Astrocyte (in vitro differentiated cells and primary cell): ENCODE measurements around the gene GSTA1. TPM values are rescaled to one million over a fixed set of nuclear protein-coding genes. Genes with fewer than 3 reads are reported as not detected.
"Not testable (repeated sequence)": the region's sequence is repeated elsewhere in the genome, so short reads cannot be mapped to it uniquely, and the experiment has no call there.

Experiments used
- DNase-seq: peaks from one replicate; pipeline ENCODE4 v3.0.0-alpha.2; 2010; ENCODE audit warnings: low read depth
- FAIRE-seq: peaks from 2 replicates; lab custom pipeline; 2011; peaks lifted over from hg19 to GRCh38; lab: Jason Lieb, UNC
- H2AFZ ChIP-seq: 2 replicates; pipeline ENCODE4 v1.6.0; 2012; ENCODE audit warnings: low read depth, low read length, inconsistent platforms
- H3K27ac ChIP-seq: 2 replicates; pipeline ENCODE4 v1.5.1; 2011; ENCODE audit warnings: low read depth, low read length, inconsistent platforms
- H3K27me3 ChIP-seq: 2 replicates; pipeline ENCODE4 v1.6.0; 2011; ENCODE audit warnings: low read length, inconsistent platforms; ENCODE audit not compliant: insufficient read depth
- H3K36me3 ChIP-seq: 2 replicates; pipeline ENCODE4 v1.5.1; 2011; ENCODE audit warnings: low read length, inconsistent platforms; ENCODE audit not compliant: insufficient read depth
- H3K4me1 ChIP-seq: 2 replicates; pipeline ENCODE4 v1.5.1; 2011; ENCODE audit warnings: low read length, inconsistent platforms; ENCODE audit not compliant: insufficient read depth
- H3K4me2 ChIP-seq: 2 replicates; pipeline ENCODE4 v1.6.0; 2012; ENCODE audit warnings: low read length, inconsistent platforms
- H3K4me3 ChIP-seq: 2 replicates; pipeline ENCODE4 v1.5.1; 2011; ENCODE audit warnings: low read depth, mild to moderate bottlenecking, low read length, inconsistent platforms; ENCODE audit not compliant: insufficient read depth
- H3K79me2 ChIP-seq: 2 replicates; pipeline ENCODE4 v1.6.0; 2012; ENCODE audit warnings: mild to moderate bottlenecking, low read length, inconsistent platforms; ENCODE audit not compliant: insufficient read depth
- H3K9ac ChIP-seq: 2 replicates; pipeline ENCODE4 v1.6.0; 2012; ENCODE audit warnings: mild to moderate bottlenecking, low read length, inconsistent platforms
- H3K9me3 ChIP-seq: 2 replicates; pipeline ENCODE4 v1.5.1; 2012; ENCODE audit warnings: low read depth, mild to moderate bottlenecking, low read length, inconsistent platforms; ENCODE audit not compliant: insufficient read depth
- H4K20me1 ChIP-seq: 2 replicates; pipeline ENCODE4 v1.6.0; 2012; ENCODE audit warnings: low read length, inconsistent platforms; ENCODE audit not compliant: insufficient read depth
- H3K27ac Mint-ChIP-seq: one replicate; pipeline ENCODE4 v1.8.0; 2021; ENCODE audit warnings: mild to moderate bottlenecking, mixed read lengths; ENCODE audit not compliant: unreplicated experiment
- H3K27me3 Mint-ChIP-seq: one replicate; pipeline ENCODE4 v1.8.0; 2021; ENCODE audit warnings: low read depth, mixed read lengths; ENCODE audit not compliant: unreplicated experiment
- H3K36me3 Mint-ChIP-seq: one replicate; pipeline ENCODE4 v1.8.0; 2021; ENCODE audit warnings: low read depth, mixed read lengths; ENCODE audit not compliant: unreplicated experiment
- H3K4me1 Mint-ChIP-seq: one replicate; pipeline ENCODE4 v1.8.0; 2021; ENCODE audit warnings: low read depth, mixed read lengths; ENCODE audit not compliant: unreplicated experiment
- H3K4me3 Mint-ChIP-seq: one replicate; pipeline ENCODE4 v1.8.0; 2021; ENCODE audit warnings: mild to moderate bottlenecking, moderate library complexity, mixed read lengths; ENCODE audit not compliant: unreplicated experiment
- H3K9me3 Mint-ChIP-seq: one replicate; pipeline ENCODE4 v1.8.0; 2021; ENCODE audit warnings: mild to moderate bottlenecking, mixed read lengths; ENCODE audit not compliant: unreplicated experiment
- EZH2 ChIP-seq: IDR thresholded peaks from 2 replicates; pipeline ENCODE4 v1.6.1; 2012; ENCODE audit warnings: mild to moderate bottlenecking, low read length, inconsistent platforms; ENCODE audit not compliant: insufficient read depth
- total RNA-seq: library from RNA; stranded (reverse); gene quantifications from 2 replicates; pipeline ENCODE4 v1.2.1, GENCODE V29; 2021
- TF ChIP-seq, protein P1 (sequence below): IDR thresholded peaks from 2 replicates; pipeline ENCODE4 v1.5.1; 2011; ENCODE audit warnings: low read depth, mild to moderate bottlenecking, inconsistent platforms, low read length, moderate library complexity; ENCODE audit not compliant: insufficient read depth

Gene GSTA1
- total RNA-seq, 1 donor from 2014 or later: 0.39 TPM

DNA sequence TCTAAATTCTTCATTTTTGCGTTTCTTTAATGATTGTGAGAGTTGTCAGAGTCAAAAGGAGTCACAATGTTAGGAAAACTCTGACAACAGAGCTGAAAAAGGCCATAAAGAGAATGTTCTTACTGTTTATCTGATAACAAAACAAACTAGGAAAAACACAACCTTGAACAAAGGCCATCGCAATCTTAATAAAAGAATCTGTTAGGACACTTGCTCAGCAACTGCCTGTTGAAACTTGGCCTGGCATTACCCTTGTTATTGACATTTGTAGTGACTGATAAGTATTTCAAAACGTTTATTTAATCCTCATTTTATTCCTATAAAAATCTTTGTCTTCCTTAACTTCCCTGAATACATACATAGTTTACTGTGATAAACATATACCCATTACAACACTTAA is 15.7 kb downstream of the GSTA1 start:
- DNase-seq: no peak
- Histone ChIP-seq H3K4me1 (no peaks in the 10 kb centered on the region), H3K36me3 (no peaks in the 10 kb centered on the region), H3K9ac (no peak overlapping the region), H2AFZ (no peak overlapping the region), H3K27me3 (no peaks in the 10 kb centered on the region), H3K9me3 (no peaks in the 10 kb centered on the region), H3K4me2 (no peak overlapping the region), H3K79me2 (no peaks in the 10 kb centered on the region), H3K4me3 (no peak overlapping the region), H3K27ac (no peak overlapping the region), H4K20me1 (no peaks in the 10 kb centered on the region)
- no peak for FAIRE-seq
- H3K4me3 Mint-ChIP-seq: no peak overlapping the region
- no peaks in the 10 kb centered on the region for H3K27me3 Mint-ChIP-seq
- H3K4me1 Mint-ChIP-seq: peaks cover 26% of the 10 kb centered on the region
- peaks cover 3% of the 10 kb centered on the region for H3K36me3 Mint-ChIP-seq
- H3K9me3 Mint-ChIP-seq: peaks cover 15% of the 10 kb centered on the region
- H3K27ac Mint-ChIP-seq: peak overlapping the region; percentile 84
- no peak for TF ChIP-seq EZH2
- TF ChIP-seq, protein P1, sequence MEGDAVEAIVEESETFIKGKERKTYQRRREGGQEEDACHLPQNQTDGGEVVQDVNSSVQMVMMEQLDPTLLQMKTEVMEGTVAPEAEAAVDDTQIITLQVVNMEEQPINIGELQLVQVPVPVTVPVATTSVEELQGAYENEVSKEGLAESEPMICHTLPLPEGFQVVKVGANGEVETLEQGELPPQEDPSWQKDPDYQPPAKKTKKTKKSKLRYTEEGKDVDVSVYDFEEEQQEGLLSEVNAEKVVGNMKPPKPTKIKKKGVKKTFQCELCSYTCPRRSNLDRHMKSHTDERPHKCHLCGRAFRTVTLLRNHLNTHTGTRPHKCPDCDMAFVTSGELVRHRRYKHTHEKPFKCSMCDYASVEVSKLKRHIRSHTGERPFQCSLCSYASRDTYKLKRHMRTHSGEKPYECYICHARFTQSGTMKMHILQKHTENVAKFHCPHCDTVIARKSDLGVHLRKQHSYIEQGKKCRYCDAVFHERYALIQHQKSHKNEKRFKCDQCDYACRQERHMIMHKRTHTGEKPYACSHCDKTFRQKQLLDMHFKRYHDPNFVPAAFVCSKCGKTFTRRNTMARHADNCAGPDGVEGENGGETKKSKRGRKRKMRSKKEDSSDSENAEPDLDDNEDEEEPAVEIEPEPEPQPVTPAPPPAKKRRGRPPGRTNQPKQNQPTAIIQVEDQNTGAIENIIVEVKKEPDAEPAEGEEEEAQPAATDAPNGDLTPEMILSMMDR: no peak

DNA sequence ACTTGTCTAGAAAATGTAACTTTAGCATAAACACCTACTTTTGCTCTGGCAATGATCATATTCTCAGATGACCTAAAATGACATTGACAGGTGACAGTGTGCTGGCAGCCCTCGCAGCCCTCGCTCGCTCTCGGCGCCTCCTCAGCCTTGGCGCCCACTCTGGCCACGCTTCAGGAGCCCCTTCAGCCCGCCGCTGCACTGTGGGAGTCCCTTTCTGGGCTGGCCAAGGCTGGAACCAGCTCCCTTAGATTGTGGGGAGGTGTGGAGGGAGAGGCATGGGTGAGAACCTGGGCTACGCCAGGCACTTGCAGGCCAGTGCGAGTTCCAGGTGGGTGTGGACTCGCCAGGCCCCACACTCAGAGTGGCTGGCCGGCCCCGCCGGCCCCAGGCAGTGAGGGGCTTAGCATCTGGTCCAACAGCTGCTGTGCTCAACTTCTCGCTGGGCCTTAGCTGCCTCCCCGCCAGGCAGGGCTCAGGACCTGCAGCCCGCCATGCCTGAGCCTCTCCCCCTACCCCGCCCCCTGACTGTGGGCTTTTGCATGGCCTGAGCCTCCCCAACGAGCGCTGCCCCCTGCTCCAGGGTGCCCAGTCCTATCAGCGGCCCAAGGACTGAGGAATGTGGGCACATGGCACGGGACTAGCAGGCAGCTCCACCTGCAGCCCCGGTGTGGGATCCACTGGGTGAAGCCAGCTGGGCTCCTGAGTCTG is 17.2 kb downstream of the GSTA1 start:
- Histone ChIP-seq H2AFZ (no peak overlapping the region), H3K36me3 (no peaks in the 10 kb centered on the region), H3K27ac (no peak overlapping the region), H3K9ac (no peak overlapping the region), H3K27me3 (no peaks in the 10 kb centered on the region), H3K4me2 (no peak overlapping the region), H3K4me3 (no peak overlapping the region), H4K20me1 (no peaks in the 10 kb centered on the region), H3K9me3 (no peaks in the 10 kb centered on the region), H3K4me1 (no peaks in the 10 kb centered on the region), H3K79me2 (no peaks in the 10 kb centered on the region)
- no peaks in the 10 kb centered on the region for H3K27me3 Mint-ChIP-seq
- H3K27ac Mint-ChIP-seq: no peak overlapping the region
- TF ChIP-seq, protein P1: no peak
- TF ChIP-seq EZH2: no peak
- H3K4me3 Mint-ChIP-seq: no peak overlapping the region
- FAIRE-seq: no peak
- peaks cover 5% of the 10 kb centered on the region for H3K9me3 Mint-ChIP-seq
- H3K4me1 Mint-ChIP-seq: peaks cover 26% of the 10 kb centered on the region
- peaks cover 3% of the 10 kb centered on the region for H3K36me3 Mint-ChIP-seq
- no peak for DNase-seq

DNA sequence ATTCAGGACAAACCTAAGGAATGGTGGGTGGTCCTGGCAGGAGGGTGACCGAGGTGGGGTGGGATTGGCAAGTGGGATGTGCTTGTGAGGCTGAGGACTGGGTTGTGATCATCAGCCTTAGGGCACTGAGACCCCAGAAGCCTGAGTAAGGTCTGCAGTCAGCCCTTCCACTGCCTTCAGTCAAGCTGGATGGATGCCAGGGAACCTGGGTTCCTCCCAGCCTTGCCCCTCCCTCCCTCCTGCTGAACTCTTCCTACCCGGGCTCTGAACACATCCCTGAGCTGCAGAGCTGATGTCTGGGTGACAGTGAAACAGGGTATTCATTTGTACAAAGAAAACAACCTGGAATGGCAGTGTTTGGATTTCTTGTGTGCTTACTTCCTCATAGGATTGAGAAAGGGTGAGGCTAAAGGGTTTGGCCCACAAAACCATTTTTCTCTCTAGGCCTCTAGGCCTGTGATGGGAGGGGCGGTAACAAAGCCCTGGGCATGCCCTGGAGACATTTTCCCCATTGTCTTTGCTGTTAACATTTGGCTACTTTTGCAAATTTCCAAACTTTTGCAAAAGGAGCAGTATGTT is 20.8 kb downstream of the GSTA1 start:
- not testable (repeated sequence) for H3K4me3 Mint-ChIP-seq, H3K9me3 ChIP-seq, H3K27ac Mint-ChIP-seq, H3K9me3 Mint-ChIP-seq, H3K36me3 ChIP-seq, FAIRE-seq, H3K27me3 ChIP-seq, H3K4me3 ChIP-seq, H2AFZ ChIP-seq, H3K27ac ChIP-seq, H4K20me1 ChIP-seq, H3K4me2 ChIP-seq, H3K4me1 Mint-ChIP-seq, H3K36me3 Mint-ChIP-seq, H3K27me3 Mint-ChIP-seq, H3K9ac ChIP-seq, H3K4me1 ChIP-seq, DNase-seq, H3K79me2 ChIP-seq

DNA sequence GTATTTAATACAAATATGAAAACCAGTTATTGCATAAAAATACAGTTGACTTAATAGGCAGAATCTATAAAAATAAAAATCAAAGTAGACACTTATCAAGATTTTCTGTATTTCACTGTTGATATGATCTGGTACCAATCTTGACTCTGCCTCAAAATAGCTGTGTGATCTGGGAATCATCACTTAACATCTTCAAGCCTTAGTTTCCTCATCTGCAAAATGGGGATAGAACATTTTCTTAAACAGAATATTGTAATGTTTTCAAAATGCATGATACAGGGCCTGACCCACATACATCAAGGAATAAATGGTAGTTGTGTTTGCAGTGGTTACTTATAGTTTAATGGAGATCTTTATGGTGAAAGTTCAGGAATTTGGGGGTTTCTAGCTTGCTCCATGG is 21.4 kb downstream of the GSTA1 start:
- not testable (repeated sequence) for H3K27me3 Mint-ChIP-seq
- H3K9me3 Mint-ChIP-seq: peaks cover 11% of the 10 kb centered on the region

More for the DNA sequence above, 21.4 kb downstream of the GSTA1 start:
- H3K36me3 Mint-ChIP-seq, H3K4me1 Mint-ChIP-seq, H3K9me3 ChIP-seq, H3K27ac Mint-ChIP-seq, H3K9ac ChIP-seq, H3K4me3 ChIP-seq, H3K4me2 ChIP-seq, DNase-seq, H4K20me1 ChIP-seq, H2AFZ ChIP-seq, H3K79me2 ChIP-seq, H3K4me1 ChIP-seq, FAIRE-seq, H3K27me3 ChIP-seq, H3K36me3 ChIP-seq, H3K27ac ChIP-seq, H3K4me3 Mint-ChIP-seq: not testable (repeated sequence)
